Esophagus squamous epithelium (tissue), 4 donors: ENCODE data around the gene IL11RA.

Experiments
- CTCF ChIP-seq, 6 experiments: fragments of 450-650 bp in 4 of 6; fragments of 200-600 bp in 2 of 6; sonication (generic) in 2 of 6; IDR thresholded peaks; one replicate each; pipeline ENCODE4 v1.5.1; 2016 to 2019; ENCODE audit warnings: antibody characterized with exemption in 6 of 6, mild to moderate bottlenecking in 4 of 6, moderate library complexity in 4 of 6
- POLR2A ChIP-seq, 4 donors: fragments of 450-650 bp; IDR thresholded peaks; one replicate each; pipeline ENCODE4 v1.6.1; 2017; ENCODE audit warnings: antibody characterized with exemption in 4 of 4, mild to moderate bottlenecking in 4 of 4, moderate library complexity in 3 of 4

GRCh38 chr9:34684145-34684544 lies 32.2 kb downstream of the IL11RA start:
- TF ChIP-seq POLR2A (IDR thresholded peaks at IDR 0.05) (no peak), CTCF (IDR thresholded peaks at IDR 0.05) (no peak)
